Transverse colon (tissue), 4 donors: ENCODE data around the gene SINHCAF. TPM values are rescaled to one million over a fixed set of nuclear protein-coding genes. Genes with fewer than 3 reads are reported as not detected.

Experiments used
- DNase-seq: peaks from one replicate; pipeline ENCODE4 v3.0.0-alpha.2; 2019
- H3K27ac ChIP-seq, 4 donors: fragments of 200-600 bp; sonication (generic); 2 replicates each; pipeline ENCODE4 v1.5.1; 2016 to 2018; ENCODE audit warnings: inconsistent platforms in 4 of 4
- H3K27me3 ChIP-seq: fragments of 200-600 bp; sonication (generic); 2 replicates; pipeline ENCODE4 v1.5.1; 2017; ENCODE audit warnings: inconsistent platforms
- H3K36me3 ChIP-seq, 4 donors: fragments of 200-600 bp; sonication (generic); 2 replicates each; pipeline ENCODE4 v1.5.1; 2017 to 2019; ENCODE audit warnings: inconsistent platforms in 4 of 4
- H3K4me1 ChIP-seq, 4 donors: fragments of 200-600 bp; sonication (generic); 2 replicates each; pipeline ENCODE4 v1.5.1; 2017 to 2020; ENCODE audit warnings: inconsistent platforms in 4 of 4
- H3K4me3 ChIP-seq, 4 donors: fragments of 200-600 bp; sonication (generic); 1 replicate in 1 of 4; 2 replicates in 3 of 4; pipeline versions ENCODE4 v1.5.1 to v1.6.1; 2017 to 2019; ENCODE audit warnings: inconsistent platforms in 4 of 4
- H3K9me3 ChIP-seq, 2 donors: fragments of 200-600 bp; sonication (generic); 2 replicates each; pipeline ENCODE4 v1.5.1; 2017 to 2019; ENCODE audit warnings: inconsistent platforms in 2 of 2
- CTCF ChIP-seq, 5 experiments: fragments of 200-600 bp in 3 of 5; fragments of 450-650 bp in 2 of 5; sonication (generic) in 3 of 5; IDR thresholded peaks; 1 replicate in 2 of 5; 2 replicates in 3 of 5; pipeline ENCODE4 v1.5.1; 2016 to 2017; ENCODE audit warnings: antibody characterized with exemption in 5 of 5, inconsistent platforms in 3 of 5, mild to moderate bottlenecking in 2 of 5, moderate library complexity in 1 of 5
- EP300 ChIP-seq: sonication (generic); formaldehyde crosslinking; IDR thresholded peaks from one replicate; pipeline ENCODE4 v1.6.1; 2017; ENCODE audit warnings: antibody characterized with exemption, low read depth
- POLR2A ChIP-seq: fragments of 450-650 bp; IDR thresholded peaks from one replicate; pipeline ENCODE4 v1.6.1; 2016; ENCODE audit warnings: antibody characterized with exemption, mild to moderate bottlenecking, moderate library complexity
- POLR2AphosphoS5 ChIP-seq, 3 donors: sonication (generic); formaldehyde crosslinking; IDR thresholded peaks; one replicate each; pipeline ENCODE4 v1.6.1; 2016; ENCODE audit warnings: antibody characterized with exemption in 3 of 3
- WGBS, 2 donors: methylation state at CpG; one replicate each; pipeline ENCODE4 v1.1.5; 2018; ENCODE audit warnings: low coverage in 1 of 2; 5-methylcytosine and 5-hydroxymethylcytosine counted together
- in situ Hi-C, 4 donors: fragments of 200-750 bp; cut with MboI; loops; one replicate each; pipeline versions ENCODE4 v1.15.0 to v1.15.1; 2017; ENCODE audit warnings: low sequenced_read_pairs in 3 of 4, low pct_ligation_motif_present in 1 of 4, low pct_unique_long_range_greater_than_20kb in 1 of 4
- intact Hi-C: fragments of 100-400 bp; cut with DNase I; formaldehyde crosslinking; loops from one replicate; pipeline ENCODE4 v1.15.1; 2023; ENCODE audit warnings: low total_unique reads
- total RNA-seq, 4 donors: library from RNA; depleted of rRNA; stranded (reverse); fragments of >200 nt; gene quantifications; one replicate each; pipeline ENCODE4 v1.1.0, GENCODE V29; 2016

Gene SINHCAF
- total RNA-seq, 4 donors from 2014 or later, result 16.8 to 135 (median 64.8) TPM

GRCh38 chr12:31297572-31298514, 28.1 kb downstream of the SINHCAF start:
- H3K27ac ChIP-seq, result no peak overlapping the region
- TF ChIP-seq POLR2AphosphoS5 (IDR thresholded peaks at IDR 0.05), result no peak
- TF ChIP-seq POLR2A, result no peak
- TF ChIP-seq CTCF (IDR thresholded peaks at IDR 0.05), result no peak
- intact Hi-C loops (no loop called here), in situ Hi-C loops (no loop called here)
- no peak overlapping the region for H3K4me3 ChIP-seq
- H3K4me1 ChIP-seq, result no peaks in the 10 kb centered on the region
- peaks cover 0 to 24% (median 9%) of the 10 kb centered on the region in 4 donors for H3K36me3 ChIP-seq
- WGBS, 2 donors, result 77% methylated on average over 5 to 13 of the region's 13 CpGs
- no peaks in the 10 kb centered on the region for H3K27me3 ChIP-seq
- DNase-seq, result no peak
- no peaks in the 10 kb centered on the region for H3K9me3 ChIP-seq

DNA sequence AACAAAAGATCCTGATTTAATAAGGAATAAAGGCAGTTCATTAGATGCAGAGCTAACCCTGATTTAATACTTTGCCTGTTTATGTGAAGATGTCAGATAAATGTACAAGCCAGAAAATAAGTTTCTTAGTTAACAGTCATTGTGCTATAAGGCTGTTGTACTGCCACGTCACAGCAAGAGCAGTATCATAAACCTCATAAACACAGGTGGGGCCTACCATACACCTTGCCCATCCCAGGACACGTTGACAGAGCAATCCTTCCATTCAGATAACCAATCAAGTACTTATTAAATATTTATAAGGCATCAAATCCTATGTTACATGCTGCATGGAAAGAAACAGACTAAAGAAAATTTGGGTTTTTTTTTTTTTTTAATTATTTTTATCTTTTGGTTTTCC, 36.5 kb downstream of the SINHCAF start:
- TF ChIP-seq POLR2A (no peak), EP300 (no peak), CTCF (IDR thresholded peaks at IDR 0.05) (no peak), POLR2AphosphoS5 (IDR thresholded peaks at IDR 0.05) (no peak)
- Histone ChIP-seq H3K36me3 (peaks cover 0 to 61% (median 30%) of the 10 kb centered on the region in 4 donors), H3K4me1 (peaks cover 0 to 10% (median 3%) of the 10 kb centered on the region in 4 donors), H3K27ac (peak overlapping the region in 2 of 4 donors; percentile 21 to 43), H3K4me3 (no peak overlapping the region), H3K9me3 (no peaks in the 10 kb centered on the region), H3K27me3 (no peaks in the 10 kb centered on the region)
- in situ Hi-C loops (no loop called here), intact Hi-C loops (loop anchor here (5.0 kb wide), 1 partner anchor 198 kb away; no protein-coding TSS in a partner anchor)
- peak; percentile 17 for DNase-seq
- 46 to 51% methylated on average over 2 of the region's 2 CpGs for WGBS, 2 donors

DNA sequence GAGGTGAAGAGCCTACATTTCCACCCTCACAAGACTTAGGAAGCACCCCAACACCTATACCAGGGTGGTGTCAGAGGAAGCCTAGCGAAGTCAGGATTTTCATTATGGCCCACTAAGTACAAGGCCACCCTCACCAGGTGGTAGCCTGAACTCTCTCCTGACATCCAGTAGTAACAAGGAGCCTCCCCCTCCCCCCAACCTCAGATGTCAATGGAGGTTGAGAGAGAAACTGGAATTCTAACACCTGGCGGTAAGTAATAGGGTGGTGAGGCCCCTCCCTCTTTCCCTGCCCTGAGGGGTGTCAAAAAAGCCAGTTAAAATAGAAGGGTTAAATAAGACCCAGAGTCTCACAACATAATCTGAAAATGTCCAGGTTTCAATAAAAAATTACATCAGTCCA, 37.6 kb downstream of the SINHCAF start:
- no peak overlapping the region for H3K4me3 ChIP-seq
- no peak for TF ChIP-seq CTCF (IDR thresholded peaks at IDR 0.05)
- TF ChIP-seq EP300, result no peak
- no peak for TF ChIP-seq POLR2AphosphoS5 (IDR thresholded peaks at IDR 0.05)
- TF ChIP-seq POLR2A, result no peak
- no peaks in the 10 kb centered on the region for H3K9me3 ChIP-seq
- WGBS, 2 donors, result 100% methylated on average over 1 to 2 of the region's 2 CpGs
- no peak overlapping the region for H3K27ac ChIP-seq
- in situ Hi-C loops, result no loop called here
- intact Hi-C loops, result loop anchor here (5.0 kb wide), 1 partner anchor 199 kb away; no protein-coding TSS in a partner anchor
- H3K27me3 ChIP-seq, result no peaks in the 10 kb centered on the region
- peaks cover 0 to 10% (median 3%) of the 10 kb centered on the region in 4 donors for H3K4me1 ChIP-seq
- no peak for DNase-seq
- peaks cover 0 to 58% (median 29%) of the 10 kb centered on the region in 4 donors for H3K36me3 ChIP-seq

DNA sequence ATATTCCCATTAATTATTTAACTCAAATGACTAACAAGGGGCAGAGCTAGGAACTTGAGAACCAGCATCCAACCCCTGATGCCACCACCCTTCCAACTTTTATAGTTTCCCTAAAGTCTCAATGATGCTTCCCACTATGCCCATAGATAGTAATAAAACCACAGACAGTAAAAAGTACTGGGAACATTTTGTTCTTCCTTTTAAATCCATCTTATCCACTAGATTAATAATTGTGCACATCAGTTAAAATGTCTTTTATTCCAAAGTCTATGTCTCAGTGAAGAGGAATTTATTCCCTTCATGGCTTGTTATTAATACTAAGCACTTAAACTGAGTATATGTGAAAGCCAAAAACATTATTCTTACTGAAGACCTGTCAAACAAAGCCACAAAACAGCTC, 45.8 kb downstream of the SINHCAF start:
- intact Hi-C loops (no loop called here), in situ Hi-C loops (no loop called here)
- Histone ChIP-seq H3K27ac (peak overlapping the region in 2 of 4 donors; percentile 27 to 30), H3K36me3 (peaks cover 0 to 26% (median 8%) of the 10 kb centered on the region in 4 donors), H3K27me3 (no peaks in the 10 kb centered on the region), H3K9me3 (no peaks in the 10 kb centered on the region), H3K4me3 (no peak overlapping the region), H3K4me1 (no peaks in the 10 kb centered on the region)
- TF ChIP-seq POLR2AphosphoS5 (IDR thresholded peaks at IDR 0.05) (peak in 2 of 3 donors; percentile 57 to 73), POLR2A (no peak), EP300 (peak; percentile 49)
- DNase-seq, result no peak
